ENCODE results near the gene TP53I3.
"Not testable (repeated sequence)": the region's sequence is repeated elsewhere in the genome, so short reads cannot be mapped to it uniquely, and the experiment has no call there.

TP53I3 gene

GRCh38 chr2:24054366-24055010 is 30.1 kb downstream of the TP53I3 start:
- DNase-seq (ENCODE audit: low read depth in 3 of 3), result no peak

- no peak for DNase-seq (ENCODE audit: low read depth in 3 of 3)
Observed at GRCh38 chr2:24052951-24053350, 31.7 kb downstream of the TP53I3 start.

GRCh38 chr2:24051833-24052232 is 32.8 kb downstream of the TP53I3 start:
- DNase-seq (ENCODE audit: low read depth in 3 of 3), result no peak

- no peak for DNase-seq (ENCODE audit: low read depth in 3 of 3)
Observed at GRCh38 chr2:24050041-24050979, 34.3 kb downstream of the TP53I3 start.

- DNase-seq (ENCODE audit: low read depth in 3 of 3), result peak in 1 of 3 experiments; percentile 19
Observed at GRCh38 chr2:24049485-24050021, 35.1 kb downstream of the TP53I3 start, which contains the start of gene FKBP1B. Gene FKBP1B, plus strand, starts transcription at chr2:24049741. Its CDS starts 109 bp downstream, at chr2:24049850.

- no peak for DNase-seq (ENCODE audit: low read depth in 3 of 3)
Observed at GRCh38 chr2:24048769-24049484, 35.7 kb downstream of the TP53I3 start.

GRCh38 chr2:24047703-24048033 is 37.0 kb downstream of the TP53I3 start:
- no peak for DNase-seq (ENCODE audit: low read depth in 3 of 3)

- peak; percentile 67 to 88 (median 81) for DNase-seq (ENCODE audit: low read depth in 3 of 3)
Observed at GRCh38 chr2:24046930-24047702, 37.5 kb downstream of the TP53I3 start, which contains the start of gene WDCP. Gene WDCP, minus strand, starts transcription at chr2:24047391. Its CDS starts 7,897 bp downstream, at chr2:24039494.

GRCh38 chr2:24046599-24046929 is 38.1 kb downstream of the TP53I3 start:
- no peak for DNase-seq (ENCODE audit: low read depth in 3 of 3)

GRCh38 chr2:24045511-24046508 is 38.8 kb downstream of the TP53I3 start:
- DNase-seq (ENCODE audit: low read depth in 3 of 3), result no peak

- not testable (repeated sequence) for DNase-seq (ENCODE audit: low read depth in 3 of 3)
Observed at GRCh38 chr2:24043133-24043532, 41.5 kb downstream of the TP53I3 start.

- DNase-seq (ENCODE audit: low read depth in 3 of 3), result no peak
Observed at GRCh38 chr2:24040511-24040910, 44.1 kb downstream of the TP53I3 start.

- no peak for DNase-seq (ENCODE audit: low read depth in 3 of 3)
Observed at GRCh38 chr2:24038786-24039499, 45.7 kb downstream of the TP53I3 start.
